Pancreas (tissue), 10 donors: ENCODE measurements around the gene OR6C65. TPM values are rescaled to one million over a fixed set of nuclear protein-coding genes. Genes with fewer than 3 reads are reported as not detected.
"Not testable (repeated sequence)": the region's sequence is repeated elsewhere in the genome, so short reads cannot be mapped to it uniquely, and the experiment has no call there.

Experiments
- ATAC-seq, 4 donors: fragments of 200-7000 bp; cut with Tn5 transposase; one replicate each; pipeline versions ENCODE4 v1.8.0 to v1.9.1; 2020; ENCODE audit warnings: mild to moderate bottlenecking in 4 of 4, moderate library complexity in 4 of 4
- DNase-seq, 6 donors: peaks; one replicate each; pipeline ENCODE4 v3.0.0-alpha.2; 2020
- FAIRE-seq: peaks from 2 replicates; lab custom pipeline; 2012; peaks lifted over from hg19 to GRCh38; lab: Jason Lieb, UNC
- H3K27ac ChIP-seq, 4 donors: fragments of 200-600 bp; sonication (generic); 1 replicate in 3 of 4; 2 replicates in 1 of 4; pipeline versions ENCODE4 v1.5.0 to v1.8.0; 2020
- H3K27me3 ChIP-seq, 4 donors: fragments of 200-600 bp; one replicate each; pipeline ENCODE4 v1.8.0; 2021
- H3K36me3 ChIP-seq, 3 donors: fragments of 200-600 bp; sonication (generic) in 1 of 3; one replicate each; pipeline versions ENCODE4 v1.5.0 to v1.8.0; 2020 to 2021
- H3K4me1 ChIP-seq, 3 donors: fragments of 200-600 bp; one replicate each; pipeline ENCODE4 v1.8.0; 2021
- H3K4me3 ChIP-seq, 4 donors: fragments of 200-600 bp; sonication (generic) in 2 of 4; one replicate each; pipeline versions ENCODE4 v1.5.0 to v1.8.0; 2020 to 2021
- H3K9me3 ChIP-seq, 4 donors: fragments of 200-600 bp; one replicate each; pipeline ENCODE4 v1.8.0; 2021
- CTCF ChIP-seq, 4 donors: fragments of 200-600 bp; sonication (generic) in 3 of 4; IDR thresholded peaks; one replicate each; pipeline versions ENCODE4 v1.5.0 to v1.8.0; 2021; ENCODE audit warnings: antibody characterized with exemption in 4 of 4
- WGBS, 2 donors: extraction: QIAGEN DNeasy Blood & Tissue Kit; methylation state at CpG; one replicate each; pipeline ENCODE4 v1.1.7; 2013; 5-methylcytosine and 5-hydroxymethylcytosine counted together
- intact Hi-C, 3 donors: fragments of 100-400 bp; cut with DNase I; formaldehyde crosslinking; loops; one replicate each; pipeline versions ENCODE4 v1.11.1 to v1.14.2; 2022
- polyA plus RNA-seq, 2 donors: library from polyadenylated mRNA; stranded (reverse); fragments of 200-250 nt; gene quantifications; one replicate each; pipeline ENCODE4 v1.2.3, GENCODE V29; 2013
- total RNA-seq, 6 donors: library from RNA; stranded (reverse); fragmentation: NEBNext Ultra II Directional in 4 of 6; extraction: Animal tissue kit (Norgen Biotek cat#: 25700) in 4 of 6; gene quantifications; one replicate each; pipeline versions ENCODE4 v1.2.1 to v1.2.4, GENCODE V29; 2021 to 2023
- donor health status: healthy with polysubstance abuse.
- donor health status: DM: no; HTN: no; CAD: no; lungs with moderate emphysema.
- donor health status: DM: no; HTN: no; CAD: no.
- donor health status: control.
- donor health status: control.
- donor health status: Bipolar disorder and iron deficiency.
- donor health status: DM: yes; HTN: yes; CAD: no.
- donor health status: DM: no; HTN: no; CAD: no.
- donor health status: DM: no; HTN: no; CAD: no.
- donor health status: DM: yes; HTN: yes; CAD: no.

Gene OR6C65
- total RNA-seq (not detected), polyA plus RNA-seq (not detected)

GRCh38 chr12:55400229-55400628, at the start of gene OR6C65:
Gene OR6C65 (plus strand): TSS chr12:55400529. CDS start chr12:55400529, 0 bp downstream.
- Histone ChIP-seq H3K4me3 (no peak within 1 kb of the TSS), H3K36me3 (no peaks in the 10 kb centered on the region), H3K27ac (no peak within 1 kb of the TSS), H3K9me3 (no peaks in the 10 kb centered on the region), H3K27me3 (no peaks in the 10 kb centered on the region), H3K4me1 (no peaks in the 10 kb centered on the region)
- 84 to 92% methylated on average over 1 of the region's 1 CpG for WGBS, 2 donors
- no peak for ATAC-seq
- no peak for DNase-seq
- intact Hi-C loops, result no loop called here
- FAIRE-seq, result no peak
- TF ChIP-seq CTCF (IDR thresholded peaks at IDR 0.05), result no peak

DNA sequence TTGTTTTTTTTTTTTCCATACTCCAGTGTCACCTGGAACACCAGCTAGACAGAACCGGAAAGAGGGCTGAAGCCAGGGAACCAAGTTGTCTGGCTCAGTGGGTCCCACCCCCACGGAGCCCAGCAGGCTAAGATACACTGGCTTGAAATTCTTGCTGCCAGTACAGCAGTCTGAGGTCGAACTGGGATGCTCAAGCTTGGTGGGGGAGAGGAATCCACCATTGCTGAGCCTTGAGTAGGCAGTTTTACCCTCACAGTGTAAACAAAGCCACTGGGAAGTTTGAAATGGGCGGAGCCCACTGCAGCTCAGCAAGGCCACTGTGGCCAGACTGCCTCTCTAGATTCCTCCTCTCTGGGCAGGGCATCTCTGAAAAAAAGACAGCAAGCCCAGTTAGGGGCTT, 45.0 kb upstream of the OR6C65 start:
- intact Hi-C loops, H3K36me3 ChIP-seq, H3K4me1 ChIP-seq, H3K27ac ChIP-seq, DNase-seq, H3K27me3 ChIP-seq, H3K9me3 ChIP-seq, ATAC-seq, H3K4me3 ChIP-seq, FAIRE-seq: not testable (repeated sequence)
- 56 to 71% methylated on average over 4 of the region's 4 CpGs for WGBS, 2 donors

GRCh38 chr12:55362675-55363074, 37.7 kb upstream of the OR6C65 start, which contains the start of gene OR6C75:
Gene OR6C75 (plus strand): TSS chr12:55362975. CDS start chr12:55365111, 2,136 bp downstream.
- DNase-seq (no peak), FAIRE-seq (no peak), ATAC-seq (no peak)
- 77 to 82% methylated on average over 4 of the region's 4 CpGs for WGBS, 2 donors
- intact Hi-C loops, result no loop called here
- no peak within 1 kb of the TSS for H3K27ac ChIP-seq
- no peaks in the 10 kb centered on the region for H3K9me3 ChIP-seq
- H3K27me3 ChIP-seq, result no peaks in the 10 kb centered on the region
- no peaks in the 10 kb centered on the region for H3K36me3 ChIP-seq
- no peak within 1 kb of the TSS for H3K4me3 ChIP-seq
- no peaks in the 10 kb centered on the region for H3K4me1 ChIP-seq
- no peak for TF ChIP-seq CTCF (IDR thresholded peaks at IDR 0.05)

- H3K9me3 ChIP-seq, result no peaks in the 10 kb centered on the region
- H3K27ac ChIP-seq, result no peak overlapping the region
- H3K27me3 ChIP-seq, result no peaks in the 10 kb centered on the region
- no peak for TF ChIP-seq CTCF (IDR thresholded peaks at IDR 0.05)
- no peak overlapping the region for H3K4me3 ChIP-seq
- H3K4me1 ChIP-seq, result no peaks in the 10 kb centered on the region
- DNase-seq, result no peak
- intact Hi-C loops, result no loop called here
- H3K36me3 ChIP-seq, result no peaks in the 10 kb centered on the region
- whole genome bisulfite sequencing, 2 donors, result 68% methylated on average over 3 of the region's 3 CpGs
- no peak for ATAC-seq
- no peak for FAIRE-seq
These were observed 35.2 kb upstream of the OR6C65 start for GRCh38 chr12:55365086-55365485.

GRCh38 chr12:55372521-55372920, 27.8 kb upstream of the OR6C65 start:
- ATAC-seq (no peak), FAIRE-seq (no peak), DNase-seq (no peak)
- Histone ChIP-seq H3K27ac (no peak overlapping the region), H3K27me3 (no peaks in the 10 kb centered on the region), H3K9me3 (no peaks in the 10 kb centered on the region), H3K4me1 (no peaks in the 10 kb centered on the region), H3K36me3 (no peaks in the 10 kb centered on the region), H3K4me3 (no peak overlapping the region)
- TF ChIP-seq CTCF (IDR thresholded peaks at IDR 0.05), result no peak
- intact Hi-C loops, result no loop called here
- 71 to 77% methylated on average over 4 of the region's 4 CpGs for WGBS, 2 donors
